Psoas muscle (tissue), 8 donors: ENCODE results near the gene YBEY. TPM values are rescaled to one million over a fixed set of nuclear protein-coding genes. Genes with fewer than 3 reads are reported as not detected.

Experiments used
- ATAC-seq, 4 donors: fragments of 200-7000 bp; cut with Tn5 transposase; one replicate each; pipeline ENCODE4 v1.9.1; 2020; ENCODE audit warnings: moderate library complexity in 3 of 4, mild to moderate bottlenecking in 2 of 4
- DNase-seq, 2 donors: peaks; one replicate each; pipeline ENCODE4 v3.0.0-alpha.2; 2020
- H3K27ac ChIP-seq: fragments of 200-600 bp; one replicate; pipeline ENCODE4 v1.8.0; 2022
- H3K27me3 ChIP-seq, 3 donors: fragments of 200-600 bp in 1 of 3; one replicate each; pipeline versions ENCODE4 v1.6.1 to v1.8.0; 2013 to 2022; ENCODE audit warnings: low read length in 2 of 3, mild to moderate bottlenecking in 2 of 3, moderate library complexity in 1 of 3; ENCODE audit not compliant: insufficient read depth in 3 of 3
- H3K36me3 ChIP-seq, 2 donors: fragments of 200-600 bp in 1 of 2; one replicate each; pipeline versions ENCODE4 v1.6.1 to v1.8.0; 2013 to 2022; ENCODE audit warnings: low read depth in 1 of 2, mild to moderate bottlenecking in 1 of 2, moderate library complexity in 1 of 2; ENCODE audit not compliant: insufficient read depth in 1 of 2
- H3K4me1 ChIP-seq: fragments of 200-600 bp; one replicate; pipeline ENCODE4 v1.8.0; 2022
- H3K4me3 ChIP-seq: fragments of 200-600 bp; one replicate; pipeline ENCODE4 v1.8.0; 2022; ENCODE audit warnings: mild to moderate bottlenecking
- H3K9me3 ChIP-seq: fragments of 200-600 bp; one replicate; pipeline ENCODE4 v1.8.0; 2022
- WGBS, 3 donors: extraction: QIAGEN DNeasy Blood & Tissue Kit; methylation state at CpG; one replicate each; pipeline versions ENCODE4 v1.1.6 to v1.1.7; 2013; 5-methylcytosine and 5-hydroxymethylcytosine counted together
- intact Hi-C, 2 donors: fragments of 100-400 bp; cut with DNase I; formaldehyde crosslinking; loops; one replicate each; pipeline versions ENCODE4 v1.11.0 to v1.14.2; 2022
- polyA plus RNA-seq, 3 donors: library from polyadenylated mRNA; stranded (reverse); fragments of 200-250 nt; gene quantifications; one replicate each; pipeline ENCODE4 v1.2.3, GENCODE V29; 2013
- total RNA-seq, 4 donors: library from RNA; stranded (reverse); fragmentation: NEBNext Ultra II Directional in 2 of 4; extraction: Animal tissue kit (Norgen Biotek cat#: 25700) in 2 of 4; gene quantifications; one replicate each; pipeline versions ENCODE4 v1.2.1 to v1.2.4, GENCODE V29; 2021 to 2023
- TF ChIP-seq, protein P1 (sequence below): fragments of 200-600 bp; IDR thresholded peaks from one replicate; pipeline ENCODE4 v1.8.0; 2022; ENCODE audit warnings: antibody characterized with exemption
- donor health status: healthy with polysubstance abuse.
- donor health status: DM: no; HTN: no; CAD: no; lungs with moderate emphysema.
- donor health status: Bipolar disorder and iron deficiency.
- donor health status: healthy.
- donor health status: DM: yes; HTN: yes; CAD: no.
- donor health status: DM: no; HTN: no; CAD: no.
- donor health status: DM: no; HTN: no; CAD: no.
- donor health status: DM: yes; HTN: yes; CAD: no.

Gene YBEY
- total and polyA plus RNA-seq, 7 donors: 4.7 to 18.2 (median 11.0) TPM

DNA sequence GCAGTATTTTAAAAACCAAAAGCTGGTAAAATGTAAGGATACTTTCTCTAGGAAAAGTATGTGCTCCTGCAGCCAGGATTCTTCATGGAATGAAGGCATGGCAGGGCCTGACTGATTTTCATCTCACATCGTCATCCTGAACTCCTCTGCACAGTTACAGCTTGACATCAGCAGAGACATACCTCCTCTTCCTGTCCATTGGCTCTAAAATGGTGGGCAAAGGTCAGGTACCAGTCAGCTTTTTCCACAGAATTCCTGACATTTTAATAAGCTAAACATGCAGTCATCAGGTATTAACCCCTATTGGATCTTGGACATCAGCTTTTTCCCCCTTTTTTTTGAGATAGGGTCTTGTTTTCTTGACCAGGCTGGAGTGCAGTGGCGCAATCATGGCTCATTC is 43.7 kb downstream of the YBEY start:
- intact Hi-C loops: loop anchor here (10.0 kb wide), 2 partner anchors 45 to 145 kb away; partner anchors contain the start of genes MCM3AP (in 1 of the 2), SPATC1L (in 1 of the 2) and YBEY (in 1 of the 2)
- 95 to 98% (median 95%) methylated on average over 2 of the region's 2 CpGs for WGBS, 3 donors
- no peak for DNase-seq
- TF ChIP-seq, protein P1, sequence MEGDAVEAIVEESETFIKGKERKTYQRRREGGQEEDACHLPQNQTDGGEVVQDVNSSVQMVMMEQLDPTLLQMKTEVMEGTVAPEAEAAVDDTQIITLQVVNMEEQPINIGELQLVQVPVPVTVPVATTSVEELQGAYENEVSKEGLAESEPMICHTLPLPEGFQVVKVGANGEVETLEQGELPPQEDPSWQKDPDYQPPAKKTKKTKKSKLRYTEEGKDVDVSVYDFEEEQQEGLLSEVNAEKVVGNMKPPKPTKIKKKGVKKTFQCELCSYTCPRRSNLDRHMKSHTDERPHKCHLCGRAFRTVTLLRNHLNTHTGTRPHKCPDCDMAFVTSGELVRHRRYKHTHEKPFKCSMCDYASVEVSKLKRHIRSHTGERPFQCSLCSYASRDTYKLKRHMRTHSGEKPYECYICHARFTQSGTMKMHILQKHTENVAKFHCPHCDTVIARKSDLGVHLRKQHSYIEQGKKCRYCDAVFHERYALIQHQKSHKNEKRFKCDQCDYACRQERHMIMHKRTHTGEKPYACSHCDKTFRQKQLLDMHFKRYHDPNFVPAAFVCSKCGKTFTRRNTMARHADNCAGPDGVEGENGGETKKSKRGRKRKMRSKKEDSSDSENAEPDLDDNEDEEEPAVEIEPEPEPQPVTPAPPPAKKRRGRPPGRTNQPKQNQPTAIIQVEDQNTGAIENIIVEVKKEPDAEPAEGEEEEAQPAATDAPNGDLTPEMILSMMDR: no peak
- ATAC-seq: no peak
- Histone ChIP-seq H3K27ac (no peak overlapping the region), H3K36me3 (peaks cover 0 to 74% of the 10 kb centered on the region in 2 donors), H3K27me3 (no peaks in the 10 kb centered on the region), H3K9me3 (no peaks in the 10 kb centered on the region), H3K4me1 (peaks cover 15% of the 10 kb centered on the region), H3K4me3 (no peak overlapping the region)

DNA sequence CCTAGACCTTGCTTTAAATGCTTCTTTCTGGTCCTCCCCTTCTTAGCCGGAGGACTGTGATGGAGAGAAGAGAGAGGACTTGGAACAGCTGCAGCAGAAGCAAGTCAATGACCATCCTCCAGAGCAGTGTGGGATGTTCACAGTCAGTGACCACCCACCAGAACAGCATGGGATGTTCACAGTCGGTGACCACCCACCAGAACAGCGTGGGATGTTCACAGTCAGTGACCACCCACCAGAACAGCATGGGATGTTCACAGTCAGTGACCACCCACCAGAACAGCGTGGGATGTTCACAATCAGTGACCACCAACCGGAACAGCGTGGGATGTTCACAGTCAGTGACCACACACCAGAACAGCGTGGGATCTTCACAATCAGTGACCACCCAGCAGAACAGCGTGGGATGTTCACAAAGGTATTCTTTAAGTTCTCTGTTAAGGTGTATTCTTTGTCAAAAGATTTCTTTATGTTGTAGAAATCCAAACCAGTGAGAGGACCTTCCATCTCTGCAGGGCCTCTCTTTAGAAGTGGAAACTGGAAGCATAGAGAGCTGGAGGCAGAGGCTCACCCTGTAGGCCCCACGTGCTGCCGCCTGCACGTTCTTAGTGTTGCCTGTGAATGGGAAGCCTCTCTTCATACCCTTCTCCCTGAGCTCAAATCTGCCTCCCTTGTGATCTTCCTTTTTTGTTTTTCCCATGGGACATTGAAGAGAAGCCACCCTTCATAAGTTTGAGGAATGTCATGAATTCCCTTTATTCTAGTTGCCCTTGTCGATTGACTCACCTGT is 48.4 kb downstream of the YBEY start:
- Histone ChIP-seq H3K27me3 (no peaks in the 10 kb centered on the region), H3K36me3 (peaks cover 0 to 91% of the 10 kb centered on the region in 2 donors), H3K4me1 (peaks cover 3% of the 10 kb centered on the region), H3K4me3 (no peak overlapping the region), H3K9me3 (no peaks in the 10 kb centered on the region), H3K27ac (no peak overlapping the region)
- no peak for ATAC-seq
- TF ChIP-seq, protein P1: no peak
- no peak for DNase-seq
- intact Hi-C loops: loop anchor here in 1 of 2 donors (10.0 kb wide), 1 partner anchor 50 kb away; the partner anchor contains the start of genes MCM3AP and YBEY
- WGBS, 3 donors: 91 to 94% (median 93%) methylated on average over 12 of the region's 12 CpGs

DNA sequence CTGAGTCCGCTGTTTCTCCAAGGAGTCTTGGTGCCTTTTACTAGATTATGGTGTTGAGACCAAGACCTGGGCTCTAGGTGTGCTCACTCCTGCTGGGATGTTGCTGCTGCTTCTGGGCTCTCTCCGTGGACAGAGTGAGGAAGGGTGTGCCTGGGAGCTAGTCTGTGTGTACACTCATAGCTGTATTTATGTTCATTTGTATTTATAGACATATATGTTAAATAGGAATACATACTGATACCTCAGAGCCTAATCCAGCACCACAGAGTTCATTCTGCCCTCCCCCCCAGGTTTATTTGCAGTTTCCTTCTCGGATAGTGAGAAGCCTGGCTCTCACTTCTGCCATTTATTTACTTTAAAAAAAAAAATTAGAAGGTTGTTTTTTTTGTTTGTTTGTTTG is 50.5 kb downstream of the YBEY start:
- H3K27me3 ChIP-seq: no peaks in the 10 kb centered on the region
- TF ChIP-seq, protein P1: no peak
- no peak overlapping the region for H3K4me3 ChIP-seq
- no peaks in the 10 kb centered on the region for H3K9me3 ChIP-seq
- H3K36me3 ChIP-seq: peaks cover 0 to 79% of the 10 kb centered on the region in 2 donors
- no peak overlapping the region for H3K27ac ChIP-seq
- no peak for ATAC-seq
- intact Hi-C loops: loop anchor here in 1 of 2 donors (10.0 kb wide), 1 partner anchor 52 kb away; the partner anchor contains the start of genes MCM3AP and YBEY
- WGBS, 3 donors: 93 to 96% (median 93%) methylated on average over 3 of the region's 3 CpGs
- DNase-seq: no peak
- H3K4me1 ChIP-seq: peaks cover 3% of the 10 kb centered on the region

DNA sequence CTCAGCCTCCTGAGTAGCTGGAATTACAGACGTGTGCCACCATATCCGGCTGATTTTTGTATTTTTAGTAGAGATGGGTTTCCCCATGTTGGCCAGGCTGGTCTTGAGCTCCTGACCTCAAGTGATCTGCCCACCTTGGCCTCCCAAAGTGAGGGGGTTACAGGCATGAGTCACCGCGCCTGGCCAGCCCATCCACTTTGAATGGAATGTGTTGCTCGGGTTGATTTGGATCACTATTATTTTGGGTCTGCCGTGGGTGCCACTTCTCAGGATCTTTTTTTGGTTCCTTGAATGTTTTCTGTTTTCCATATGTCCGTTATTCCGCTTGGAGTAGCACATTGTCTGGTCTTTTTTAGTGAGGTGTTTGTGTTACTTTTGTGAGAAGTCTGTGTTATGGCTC is 54.9 kb downstream of the YBEY start:
- Histone ChIP-seq H3K9me3 (no peaks in the 10 kb centered on the region), H3K4me1 (peaks cover 3% of the 10 kb centered on the region), H3K27ac (peak overlapping the region; percentile 38), H3K36me3 (peaks cover 0 to 51% of the 10 kb centered on the region in 2 donors), H3K4me3 (no peak overlapping the region), H3K27me3 (no peaks in the 10 kb centered on the region)
- peak in 1 of 4 donors; percentile 41 for ATAC-seq
- intact Hi-C loops: no loop called here
- DNase-seq: peak in 1 of 2 donors; percentile 36
- 68 to 83% (median 71%) methylated on average over 8 of the region's 8 CpGs for WGBS, 3 donors
- TF ChIP-seq, protein P1: no peak
